ENCODE results near the gene TEDDM1.

DNA sequence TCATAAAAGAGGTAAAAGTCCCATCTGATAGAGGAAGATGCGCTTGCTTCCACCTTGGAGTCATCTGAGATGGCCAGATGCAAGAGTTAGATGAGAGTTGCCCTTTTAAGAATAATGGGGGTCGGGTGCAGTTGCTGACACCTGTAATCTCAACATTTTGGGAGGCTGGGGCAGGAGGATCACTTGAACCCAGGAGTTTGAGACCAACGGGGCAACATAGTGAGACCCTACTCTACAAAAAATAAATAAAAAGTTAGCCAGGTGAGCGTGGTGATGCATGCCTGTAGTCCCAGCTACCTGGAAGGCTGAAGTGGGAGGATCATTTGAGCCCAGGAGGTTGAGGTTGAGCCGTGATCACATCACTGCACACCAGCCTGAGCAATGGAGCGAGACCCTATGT lies 13.5 kb upstream of the TEDDM1 start:
- TF ChIP-seq, protein P1, sequence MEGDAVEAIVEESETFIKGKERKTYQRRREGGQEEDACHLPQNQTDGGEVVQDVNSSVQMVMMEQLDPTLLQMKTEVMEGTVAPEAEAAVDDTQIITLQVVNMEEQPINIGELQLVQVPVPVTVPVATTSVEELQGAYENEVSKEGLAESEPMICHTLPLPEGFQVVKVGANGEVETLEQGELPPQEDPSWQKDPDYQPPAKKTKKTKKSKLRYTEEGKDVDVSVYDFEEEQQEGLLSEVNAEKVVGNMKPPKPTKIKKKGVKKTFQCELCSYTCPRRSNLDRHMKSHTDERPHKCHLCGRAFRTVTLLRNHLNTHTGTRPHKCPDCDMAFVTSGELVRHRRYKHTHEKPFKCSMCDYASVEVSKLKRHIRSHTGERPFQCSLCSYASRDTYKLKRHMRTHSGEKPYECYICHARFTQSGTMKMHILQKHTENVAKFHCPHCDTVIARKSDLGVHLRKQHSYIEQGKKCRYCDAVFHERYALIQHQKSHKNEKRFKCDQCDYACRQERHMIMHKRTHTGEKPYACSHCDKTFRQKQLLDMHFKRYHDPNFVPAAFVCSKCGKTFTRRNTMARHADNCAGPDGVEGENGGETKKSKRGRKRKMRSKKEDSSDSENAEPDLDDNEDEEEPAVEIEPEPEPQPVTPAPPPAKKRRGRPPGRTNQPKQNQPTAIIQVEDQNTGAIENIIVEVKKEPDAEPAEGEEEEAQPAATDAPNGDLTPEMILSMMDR (IDR thresholded peaks at IDR 0.05 in 8 of 11, conservative IDR thresholded peaks at IDR 0.05 in 3 of 11), result no peak
- no peak for TF ChIP-seq POLR2A (IDR thresholded peaks at IDR 0.05)
